HEK293T (cell line): ENCODE results near the gene LRRC27.
"Not testable (repeated sequence)": the region's sequence is repeated elsewhere in the genome, so short reads cannot be mapped to it uniquely, and the experiment has no call there.

Experiments
- CTCF ChIA-PET: fragments of 350-600 bp; formaldehyde crosslinking; extraction: SDS; loops from one replicate; lab custom pipeline; 2021; ENCODE audit warnings: antibody characterized with exemption, inconsistent platforms; lab: Yijun Ruan, JAX
- POLR2A ChIA-PET: fragments of 350-600 bp; formaldehyde crosslinking; extraction: SDS; loops from one replicate; lab custom pipeline; 2020; ENCODE audit warnings: antibody characterized with exemption, inconsistent platforms; lab: Yijun Ruan, JAX
- DNase-seq: peaks from one replicate; pipeline ENCODE4 v3.0.0; 2012; ENCODE audit warnings: mixed read lengths; ENCODE audit errors: extremely low spot score
- ARNT ChIP-seq: fragments of 450-650 bp; IDR thresholded peaks from 2 replicates; pipeline ENCODE4 v1.6.1; 2017; ENCODE audit warnings: mild to moderate bottlenecking
- BHLHE40 ChIP-seq: fragments of 450-650 bp; IDR thresholded peaks from 2 replicates; pipeline ENCODE4 v1.6.1; 2016; ENCODE audit warnings: mild to moderate bottlenecking, moderate library complexity, borderline replicate concordance
- CTBP1 ChIP-seq: fragments of 450-650 bp; IDR thresholded peaks from 2 replicates; pipeline ENCODE4 v1.6.1; 2016; ENCODE audit warnings: borderline replicate concordance
- ELF4 ChIP-seq: fragments of 450-650 bp; IDR thresholded peaks from 2 replicates; pipeline ENCODE4 v1.6.1; 2017; ENCODE audit warnings: antibody characterized with exemption
- FOXA1 ChIP-seq: fragments of 450-650 bp; IDR thresholded peaks from 2 replicates; pipeline ENCODE4 v1.6.1; 2016; ENCODE audit warnings: mild to moderate bottlenecking
- FOXK2 ChIP-seq: fragments of 450-650 bp; IDR thresholded peaks from 2 replicates; pipeline ENCODE4 v1.6.1; 2016; ENCODE audit warnings: mild to moderate bottlenecking
- FOXM1 ChIP-seq: fragments of 450-650 bp; IDR thresholded peaks from 2 replicates; pipeline ENCODE4 v1.6.1; 2017; ENCODE audit warnings: mild to moderate bottlenecking, borderline replicate concordance
- HDGF ChIP-seq: fragments of 450-650 bp; IDR thresholded peaks from 2 replicates; pipeline ENCODE4 v1.6.1; 2017; ENCODE audit warnings: antibody characterized with exemption, borderline replicate concordance
- L3MBTL2 ChIP-seq: fragments of 450-650 bp; conservative IDR thresholded peaks from 2 replicates; pipeline ENCODE4 v1.6.1; 2016; ENCODE audit warnings: mild to moderate bottlenecking
- LEF1 ChIP-seq: fragments of 450-650 bp; IDR thresholded peaks from 2 replicates; pipeline ENCODE4 v1.6.1; 2017; ENCODE audit warnings: mild to moderate bottlenecking, borderline replicate concordance
- NFRKB ChIP-seq: fragments of 450-650 bp; IDR thresholded peaks from 2 replicates; pipeline ENCODE4 v1.6.1; 2016; ENCODE audit warnings: mild to moderate bottlenecking, moderate library complexity
- PKNOX1 ChIP-seq: fragments of 450-650 bp; IDR thresholded peaks from 2 replicates; pipeline ENCODE4 v1.6.1; 2016
- SP1 ChIP-seq: fragments of 450-650 bp; IDR thresholded peaks from 2 replicates; pipeline ENCODE4 v1.6.1; 2017
- SUZ12 ChIP-seq: fragments of 450-650 bp; IDR thresholded peaks from 2 replicates; pipeline ENCODE4 v1.6.1; 2016; ENCODE audit warnings: mild to moderate bottlenecking
- TARDBP ChIP-seq: fragments of 450-650 bp; IDR thresholded peaks from 2 replicates; pipeline ENCODE4 v1.6.1; 2016
- ZNF384 ChIP-seq: fragments of 450-650 bp; IDR thresholded peaks from 2 replicates; pipeline ENCODE4 v1.6.1; 2016

Gene LRRC27

GRCh38 chr10:132291826-132292225, 40.2 kb upstream of the LRRC27 start:
- TF ChIP-seq FOXM1 (no peak), SP1 (no peak), NFRKB (no peak), FOXA1 (no peak), L3MBTL2 (no peak), HDGF (no peak), FOXK2 (no peak), PKNOX1 (no peak), TARDBP (no peak), BHLHE40 (no peak), CTBP1 (no peak), SUZ12 (no peak), ARNT (no peak), LEF1 (no peak), ZNF384 (no peak), ELF4 (no peak)
- ChIA-PET POLR2A (no interaction called here), CTCF (no interaction called here)
- DNase-seq = no peak

DNA sequence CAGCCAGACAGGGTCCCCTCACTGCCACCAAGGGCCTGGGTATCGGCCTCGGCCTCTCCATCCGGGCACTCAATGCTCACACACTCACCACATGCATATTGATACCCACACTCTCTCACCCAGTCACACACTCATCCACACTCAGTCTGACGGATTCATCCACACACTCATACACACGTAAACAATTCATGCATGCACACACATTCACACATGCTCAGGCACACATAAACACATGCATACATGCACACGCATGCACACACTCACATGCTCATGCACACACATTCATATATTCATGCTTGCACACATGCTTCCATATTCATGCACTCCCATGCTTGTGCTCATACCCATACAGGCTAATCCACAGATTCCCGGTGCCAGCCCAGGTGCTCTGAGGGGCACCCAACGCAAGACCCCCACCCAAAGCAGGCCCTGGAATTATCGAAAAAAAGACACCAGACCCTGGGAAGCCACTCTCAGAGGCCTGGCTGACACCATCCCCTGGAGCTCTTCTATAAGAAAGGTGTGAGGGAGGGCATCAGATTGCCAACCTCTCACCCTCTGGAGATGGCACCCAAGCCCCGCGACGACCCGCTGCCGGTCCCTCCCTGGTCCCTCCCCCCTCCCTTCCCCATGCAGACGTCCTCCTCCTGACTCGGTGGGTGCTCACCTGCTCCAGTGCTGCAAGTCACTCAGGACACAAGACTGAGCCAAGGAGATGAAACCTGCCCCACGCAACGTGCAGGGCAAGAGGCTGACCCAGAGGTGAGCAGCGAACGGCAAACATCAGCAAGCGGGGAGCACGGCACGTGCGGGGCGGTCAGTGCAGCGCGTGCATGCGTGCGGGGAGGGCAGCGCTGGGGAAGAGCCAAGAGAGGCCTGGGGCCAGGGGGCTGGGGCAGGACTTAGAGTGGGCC, 39.4 kb upstream of the LRRC27 start:
- ChIA-PET CTCF (no interaction called here), POLR2A (no interaction called here)
- DNase-seq = no peak
- TF ChIP-seq L3MBTL2 = no peak
- no peak for TF ChIP-seq CTBP1
- TF ChIP-seq TARDBP = no peak
- no peak for TF ChIP-seq SP1
- no peak for TF ChIP-seq SUZ12

DNA sequence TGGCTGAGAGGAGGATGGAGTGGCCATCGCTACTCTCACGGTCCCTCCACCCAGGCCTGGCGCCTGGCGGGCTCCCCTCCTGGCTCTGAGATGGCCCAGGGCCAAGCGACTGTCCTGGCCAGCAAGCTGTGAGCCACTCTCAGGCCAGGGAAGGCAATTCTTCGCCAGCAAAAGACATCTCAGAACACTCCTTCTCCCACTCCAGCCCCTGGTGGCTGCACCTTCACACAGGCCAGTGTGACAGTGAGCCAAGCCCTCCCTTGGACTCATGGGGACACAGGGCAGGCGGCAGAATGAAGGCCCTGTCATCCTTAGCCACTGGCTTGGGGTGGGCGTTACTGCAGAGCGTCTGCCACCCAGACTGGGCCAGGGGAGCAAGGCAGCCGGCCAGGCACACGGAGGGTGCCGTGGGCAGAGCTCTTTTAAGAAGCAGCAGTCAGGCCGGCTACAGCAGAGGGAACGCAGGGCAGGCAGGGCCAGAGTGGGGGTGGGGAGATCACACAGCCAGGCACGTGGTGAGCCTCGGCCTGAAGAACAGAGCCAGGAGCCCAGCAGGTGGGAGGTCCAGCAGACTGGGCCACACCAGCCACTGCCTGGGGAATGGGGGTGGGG, 38.7 kb upstream of the LRRC27 start:
- ChIA-PET CTCF (interaction anchor here (0.9 kb wide), 1 partner anchor 10 kb away, joined by 4 read pairs; no protein-coding TSS in a partner anchor), POLR2A (no interaction called here)
- TF ChIP-seq ZNF384 (no peak), ARNT (no peak), BHLHE40 (no peak), FOXK2 (no peak), SUZ12 (no peak), HDGF (no peak), LEF1 (no peak), FOXA1 (no peak), L3MBTL2 (no peak), ELF4 (no peak), CTBP1 (no peak), TARDBP (no peak), NFRKB (no peak), SP1 (no peak), PKNOX1 (no peak), FOXM1 (no peak)
- DNase-seq = no peak

DNA sequence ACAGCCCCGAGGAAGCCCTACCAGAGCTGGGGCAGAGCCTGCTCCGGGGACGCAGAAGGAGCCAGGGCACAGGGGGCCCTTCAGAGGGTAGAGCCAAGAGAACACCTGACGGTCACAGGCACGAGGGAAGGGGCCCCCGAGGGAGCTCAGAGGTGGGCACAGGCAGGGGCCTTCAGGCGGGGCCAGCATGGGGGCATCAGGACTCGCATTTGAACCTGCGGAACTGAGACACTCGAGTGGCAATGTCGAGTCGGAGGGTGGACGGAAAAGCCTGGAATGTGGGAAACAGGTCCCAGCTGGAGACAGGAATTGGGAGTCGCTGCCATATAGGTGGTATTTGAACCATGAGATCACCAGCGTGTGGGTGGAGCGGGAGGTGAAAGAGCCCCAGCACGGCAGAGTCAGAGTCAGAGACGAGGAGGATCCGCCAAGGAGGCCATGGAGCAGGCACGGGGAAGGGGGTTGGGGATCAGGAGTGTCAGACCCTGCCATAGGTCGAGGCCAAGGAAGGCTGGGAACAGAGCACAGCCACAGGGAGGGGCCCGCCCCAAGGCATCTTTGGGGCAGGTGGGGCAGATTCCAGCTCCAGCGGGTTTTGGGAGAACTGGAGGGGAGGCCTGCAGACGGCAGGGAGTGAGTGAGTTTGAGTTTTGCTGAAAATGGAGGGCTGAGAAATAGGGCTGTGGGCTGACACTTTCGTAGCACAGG, 38.0 kb upstream of the LRRC27 start:
- ChIA-PET POLR2A (no interaction called here), CTCF (interaction anchor here (0.9 kb wide), 1 partner anchor 9 kb away, joined by 4 read pairs; no protein-coding TSS in a partner anchor)

GRCh38 chr10:132294561-132295318, 37.3 kb upstream of the LRRC27 start:
- peak; percentile 45 for DNase-seq
- TF ChIP-seq SUZ12 (no peak), TARDBP (no peak), HDGF (no peak), SP1 (no peak)
- ChIA-PET POLR2A (no interaction called here), CTCF (no interaction called here)

More for the DNA sequence above, 38.0 kb upstream of the LRRC27 start:
- DNase-seq = no peak
- TF ChIP-seq TARDBP = no peak
- no peak for TF ChIP-seq CTBP1
- TF ChIP-seq LEF1 = no peak
- TF ChIP-seq FOXM1 = no peak

DNA sequence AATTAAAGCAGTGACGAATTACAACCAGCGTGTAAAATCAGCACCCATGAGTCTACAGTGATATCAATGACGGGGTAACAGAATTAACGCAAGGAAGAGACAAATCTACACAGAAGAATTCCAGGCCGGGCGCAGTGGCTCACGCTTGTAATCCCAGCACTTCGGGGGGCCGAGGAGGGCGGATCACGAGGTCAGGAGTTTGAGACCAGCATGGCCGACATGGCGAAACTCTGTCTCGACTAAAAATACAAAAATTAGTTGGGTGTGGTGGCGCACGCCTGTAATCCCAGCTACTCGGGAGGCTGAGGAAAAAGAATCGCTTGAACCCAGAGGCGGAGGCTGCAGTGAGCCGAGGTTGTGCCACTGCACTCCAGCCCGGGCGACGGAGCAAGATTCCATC, 36.5 kb upstream of the LRRC27 start:
- DNase-seq, POLR2A ChIA-PET, CTCF ChIA-PET: not testable (repeated sequence)
